Activated gamma-delta T cell treated with anti-CD3 and anti-CD28 coated beads, Interleukin-2, amount 50 U/mL, for 16 hours (primary cell): Measurements from ENCODE around the gene DLD.
"Not testable (repeated sequence)": the region's sequence is repeated elsewhere in the genome, so short reads cannot be mapped to it uniquely, and the experiment has no call there.

Experiments
- DNase-seq: peaks from one replicate; pipeline ENCODE4 v3.0.0-alpha.2; 2020; ENCODE audit warnings: low read depth

Gene DLD

DNA sequence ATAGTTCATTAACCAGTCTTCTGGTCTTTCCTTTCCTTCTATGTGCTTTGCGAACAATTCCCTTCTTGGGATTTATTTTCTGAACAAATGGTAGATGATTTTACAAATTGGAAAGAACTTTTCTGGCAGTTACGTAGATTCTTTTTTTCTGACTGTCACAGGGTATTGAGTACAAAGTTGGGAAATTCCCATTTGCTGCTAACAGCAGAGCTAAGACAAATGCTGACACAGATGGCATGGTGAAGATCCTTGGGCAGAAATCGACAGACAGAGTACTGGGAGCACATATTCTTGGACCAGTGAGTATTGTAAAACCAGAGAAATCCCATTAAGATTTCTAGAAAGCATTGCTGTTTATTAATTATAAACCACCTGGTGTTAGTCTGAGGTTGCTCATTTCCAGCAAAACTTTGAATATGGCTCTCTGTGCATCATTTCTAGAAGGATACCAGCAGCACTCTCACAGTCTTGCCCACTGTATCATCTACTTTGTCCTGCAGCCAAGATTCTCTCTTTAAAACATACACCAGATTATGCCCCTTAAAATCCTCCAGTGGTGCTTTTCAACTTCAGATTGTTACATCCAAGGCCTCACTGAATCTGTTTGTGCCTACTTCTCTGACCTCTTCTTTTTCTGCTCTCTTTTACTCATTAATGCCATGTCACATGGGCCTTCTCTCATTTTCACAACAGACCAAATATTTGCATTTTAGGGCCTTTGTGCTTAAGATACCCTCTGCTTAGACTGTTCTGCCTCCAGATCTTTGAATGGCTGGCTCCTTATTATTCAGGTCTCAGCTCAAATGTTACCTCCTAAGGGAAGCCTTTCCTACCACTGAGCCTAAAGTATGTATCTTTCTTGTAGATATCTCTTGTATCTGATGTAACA, 27.0 kb downstream of the DLD start:
- no peak for DNase-seq

DNA sequence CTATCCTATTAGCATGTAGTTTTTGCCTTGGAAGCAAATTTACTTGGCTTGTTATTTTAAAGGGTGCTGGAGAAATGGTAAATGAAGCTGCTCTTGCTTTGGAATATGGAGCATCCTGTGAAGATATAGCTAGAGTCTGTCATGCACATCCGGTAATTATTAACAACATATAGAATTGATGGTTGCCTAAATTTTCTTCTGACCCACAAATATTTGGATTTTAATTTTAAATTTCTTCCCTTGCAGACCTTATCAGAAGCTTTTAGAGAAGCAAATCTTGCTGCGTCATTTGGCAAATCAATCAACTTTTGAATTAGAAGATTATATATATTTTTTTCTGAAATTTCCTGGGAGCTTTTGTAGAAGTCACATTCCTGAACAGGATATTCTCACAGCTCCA, 28.0 kb downstream of the DLD start:
- no peak for DNase-seq

DNA sequence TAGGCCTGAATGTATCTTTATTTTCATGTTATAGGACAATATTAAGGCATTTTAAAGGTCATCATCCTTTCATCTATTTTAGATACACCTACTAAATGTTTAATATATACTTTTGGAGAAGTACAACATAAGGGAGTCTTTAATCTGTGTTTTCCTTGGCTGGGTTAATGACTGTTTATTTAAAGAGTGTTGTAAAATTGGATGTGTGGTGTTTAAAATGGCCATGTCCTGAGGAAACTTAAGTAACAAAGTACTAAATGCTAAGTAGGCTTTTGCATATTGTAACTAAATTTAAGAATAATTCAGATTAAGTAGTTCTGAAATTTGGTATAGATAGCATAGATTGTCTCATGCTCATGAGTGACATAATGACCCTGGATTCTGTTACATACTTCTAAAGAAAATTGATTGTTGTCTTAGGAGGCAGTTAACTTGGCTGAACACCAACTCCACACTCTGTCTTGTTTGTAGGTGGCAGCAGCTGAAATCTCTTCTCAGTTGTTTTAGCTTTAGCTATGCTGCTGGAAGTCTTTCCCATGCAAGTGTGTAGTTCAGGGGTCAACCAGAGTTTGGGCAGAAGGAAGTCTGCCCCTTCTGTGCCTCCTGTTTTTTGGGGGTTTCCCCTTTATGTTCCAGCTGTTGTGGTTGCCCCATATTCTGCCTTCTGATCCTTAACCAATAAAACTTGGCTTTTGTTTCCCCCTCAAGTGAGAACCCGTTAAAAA, 29.2 kb downstream of the DLD start:
- no peak for DNase-seq

- DNase-seq = not testable (repeated sequence)
Observed at GRCh38 chr7:107921826-107922225, 30.8 kb downstream of the DLD start.

DNA sequence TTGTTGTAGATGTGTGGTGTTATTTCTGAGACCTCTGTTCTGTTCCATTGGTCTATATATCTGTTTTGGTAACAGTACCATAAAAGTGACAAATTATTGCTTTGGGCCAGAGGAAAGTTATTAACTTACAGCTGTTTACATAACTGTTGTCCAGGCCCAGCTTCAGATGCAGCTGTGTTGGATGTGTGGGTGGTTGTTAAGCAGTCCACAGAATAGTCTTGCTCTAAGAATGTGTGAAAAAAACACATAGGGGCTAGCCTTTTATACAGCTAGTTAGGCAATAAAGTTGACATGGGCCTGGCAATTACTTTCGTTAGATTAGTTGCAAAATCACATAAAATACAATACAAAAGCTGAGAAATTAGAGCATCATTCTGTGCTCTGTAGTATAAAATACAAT, 31.9 kb downstream of the DLD start:
- DNase-seq = no peak

DNA sequence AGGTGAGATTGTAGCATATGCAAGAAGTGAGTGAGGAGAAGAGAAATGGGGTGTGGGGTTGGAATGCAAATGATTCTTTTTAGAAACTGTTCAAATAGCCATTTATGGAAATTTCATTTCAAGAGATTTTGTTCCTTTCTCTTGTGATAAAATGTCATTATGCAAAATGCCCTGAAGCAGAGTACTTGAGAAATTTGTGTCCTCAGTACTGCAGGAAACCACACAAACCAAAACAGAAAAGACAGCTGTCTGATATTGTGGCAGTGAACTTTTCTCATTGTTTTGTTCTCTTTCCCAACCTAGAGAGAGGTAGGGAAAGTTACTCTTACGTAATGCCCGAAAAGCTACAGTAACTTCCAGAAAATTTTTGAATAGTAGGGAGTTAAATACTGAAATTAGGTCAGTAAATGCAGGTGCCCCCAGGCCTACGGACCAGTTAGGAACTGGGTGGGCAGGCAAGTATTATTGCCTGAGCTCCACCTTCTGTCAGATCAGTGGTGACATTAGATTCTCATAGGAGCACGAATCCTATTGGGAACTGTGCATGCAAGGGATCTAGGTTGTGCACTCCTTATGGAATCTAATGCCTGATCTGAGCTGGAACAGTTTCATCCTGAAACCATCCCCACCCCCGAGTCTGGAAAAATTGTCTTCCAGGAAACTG, 34.0 kb downstream of the DLD start:
- no peak for DNase-seq

DNA sequence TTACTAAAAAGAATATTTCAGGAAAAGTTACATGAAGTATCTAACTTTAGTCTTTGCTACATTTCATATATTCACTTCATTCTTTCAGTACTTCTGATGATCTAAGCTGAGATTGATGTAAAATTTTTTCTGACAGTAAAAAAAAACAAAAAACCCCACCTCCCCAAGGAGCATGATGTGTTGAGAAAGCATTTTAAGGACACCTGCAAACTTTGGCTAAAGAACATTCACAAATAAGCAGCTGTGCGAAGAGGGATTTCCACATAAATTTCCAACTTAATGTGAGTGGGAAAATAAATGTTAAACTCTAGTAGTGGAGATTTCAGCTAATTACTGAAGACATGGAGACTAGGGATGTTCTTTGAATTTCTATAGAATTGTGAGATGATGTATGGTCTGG, 35.5 kb downstream of the DLD start:
- DNase-seq = no peak

- DNase-seq = no peak
Observed at GRCh38 chr7:107931740-107932515, 40.9 kb downstream of the DLD start.

GRCh38 chr7:107932805-107933204, 41.8 kb downstream of the DLD start:
- DNase-seq = no peak

DNA sequence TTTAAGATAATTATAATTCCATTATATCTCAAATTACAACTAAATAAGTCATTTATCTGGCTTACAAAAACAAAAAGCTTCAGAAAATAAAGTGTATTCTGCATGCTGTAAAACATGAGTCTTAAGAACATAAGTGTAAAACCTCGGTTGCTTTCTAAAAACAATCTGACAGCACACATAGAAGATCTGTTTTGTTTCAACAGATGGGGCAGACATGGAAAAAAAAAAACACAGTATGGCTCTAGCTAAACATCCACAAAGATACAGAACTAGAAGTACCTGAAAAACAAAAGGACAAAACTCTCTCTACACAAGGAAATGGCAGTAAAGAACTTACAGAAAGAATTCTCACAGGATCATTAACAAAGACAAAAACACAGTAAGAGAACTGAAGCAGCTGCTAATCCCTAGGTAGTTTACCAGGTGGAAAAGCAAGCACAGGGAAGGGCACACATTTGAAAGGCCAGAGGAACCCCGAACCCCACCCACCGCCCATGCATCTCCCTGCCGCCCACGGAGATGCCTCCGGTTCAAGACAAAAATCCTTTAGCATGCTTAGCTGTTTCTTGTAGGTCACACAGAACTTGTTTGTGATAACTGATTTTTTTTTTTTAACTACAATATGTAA, 42.5 kb downstream of the DLD start:
- DNase-seq = no peak

DNA sequence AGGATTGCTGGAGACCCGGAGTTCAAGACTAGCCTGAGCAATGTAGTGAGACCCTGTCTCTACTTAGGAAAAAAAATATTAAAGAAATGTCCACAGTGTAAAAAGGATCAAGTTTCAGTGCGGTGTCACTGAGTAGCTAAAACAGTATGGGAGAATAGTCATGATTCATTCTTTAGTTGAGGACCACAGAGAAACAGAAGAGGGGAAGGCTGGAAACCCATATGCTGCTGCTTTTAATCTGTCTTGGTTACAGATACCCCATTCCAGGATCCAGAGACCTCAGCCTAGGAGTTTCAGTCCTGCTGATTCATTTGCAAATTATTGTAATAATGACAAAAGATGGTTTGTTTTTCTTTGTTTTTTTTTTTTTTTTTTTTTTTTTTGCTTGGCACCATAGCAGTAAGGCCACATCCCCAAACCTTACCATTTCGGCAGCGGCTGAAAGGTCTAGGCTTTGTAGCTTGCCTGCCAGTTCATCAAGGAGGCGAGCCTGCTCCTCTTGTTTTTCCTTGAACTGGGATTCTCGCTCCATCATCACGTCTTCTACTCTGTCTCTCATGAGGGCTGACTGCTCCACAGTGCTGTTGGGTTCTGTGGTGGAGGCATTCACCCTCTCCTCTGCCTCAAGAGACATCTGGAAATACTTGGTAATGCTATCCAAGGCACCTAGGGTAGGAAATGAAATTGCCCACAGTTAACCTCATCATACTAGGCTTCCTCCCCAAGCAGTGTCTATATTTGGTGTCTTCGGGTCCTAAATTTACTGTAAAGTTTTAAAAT, 44.2 kb downstream of the DLD start:
- no peak for DNase-seq

- DNase-seq = no peak
Observed at GRCh38 chr7:107936312-107936711, 45.3 kb downstream of the DLD start.

GRCh38 chr7:107937531-107937930, 46.5 kb downstream of the DLD start:
- DNase-seq = no peak

DNA sequence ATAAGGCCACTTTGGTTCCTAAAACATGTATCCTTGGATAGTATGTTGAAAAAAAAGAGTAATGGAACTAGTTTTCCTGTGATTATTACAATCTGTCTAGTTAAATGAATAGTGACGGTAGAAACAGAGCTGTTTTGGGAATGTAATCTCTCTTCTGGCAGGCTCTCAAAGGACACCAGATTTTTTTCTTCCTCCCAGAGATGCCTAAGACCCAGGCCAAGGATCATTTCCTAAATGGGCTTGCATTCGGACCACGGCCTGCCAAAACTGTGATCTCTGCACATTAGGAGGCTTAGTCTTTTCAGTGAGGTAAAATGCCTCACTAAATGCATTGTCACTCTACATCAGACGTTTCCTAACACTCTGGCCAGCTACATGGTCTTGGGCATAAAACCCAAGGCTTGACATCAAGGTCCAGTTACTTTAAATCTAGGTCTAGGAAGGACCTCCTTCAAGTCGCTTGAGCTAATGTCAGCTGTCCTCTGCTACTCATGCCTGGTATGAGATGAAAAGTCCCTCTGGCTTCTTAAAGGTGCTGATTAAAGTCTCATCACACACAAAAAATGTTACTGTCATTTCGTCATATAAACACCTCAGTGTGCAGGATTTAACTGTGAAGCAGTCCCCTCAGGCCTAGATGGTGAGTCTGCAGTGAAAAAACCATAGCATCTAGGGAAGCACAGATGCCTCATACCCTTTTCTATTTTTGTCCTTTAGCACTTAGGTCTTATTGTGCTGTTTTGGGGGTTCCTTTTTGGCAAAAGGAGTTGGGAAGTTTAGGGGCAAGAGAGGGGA, 47.7 kb downstream of the DLD start:
- no peak for DNase-seq

GRCh38 chr7:107939573-107940489, 48.8 kb downstream of the DLD start:
- DNase-seq = no peak

GRCh38 chr7:107940951-107941350, 50.0 kb downstream of the DLD start:
- no peak for DNase-seq

DNA sequence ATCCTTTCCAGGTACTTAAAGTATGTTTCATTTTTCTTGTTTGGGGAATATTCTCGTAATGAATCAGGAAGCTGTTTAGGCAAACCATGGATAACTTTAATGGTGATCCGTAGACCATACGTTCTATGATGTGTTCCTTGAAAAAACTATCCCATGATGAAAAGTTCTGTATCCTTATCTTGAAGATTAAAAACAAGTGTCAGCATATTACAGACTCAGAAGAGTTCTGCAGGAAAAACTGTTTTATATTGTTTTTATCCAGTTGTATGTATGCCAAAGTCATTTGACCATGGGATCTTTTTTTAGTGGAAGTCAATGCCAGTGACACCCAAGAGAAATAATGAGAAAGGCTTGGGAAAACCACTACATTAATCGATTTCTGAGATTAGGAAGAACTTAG, 52.0 kb downstream of the DLD start:
- DNase-seq = no peak

- DNase-seq = no peak
Observed at GRCh38 chr7:107944411-107945169, 53.6 kb downstream of the DLD start.
